ENCODE results near the gene TSPAN18. TPM values are rescaled to one million over a fixed set of nuclear protein-coding genes. Genes with fewer than 3 reads are reported as not detected.

The TSPAN18 gene
- total and polyA plus RNA-seq, 8 donors: 0.69 to 2.7 (median 1.5) TPM

DNA sequence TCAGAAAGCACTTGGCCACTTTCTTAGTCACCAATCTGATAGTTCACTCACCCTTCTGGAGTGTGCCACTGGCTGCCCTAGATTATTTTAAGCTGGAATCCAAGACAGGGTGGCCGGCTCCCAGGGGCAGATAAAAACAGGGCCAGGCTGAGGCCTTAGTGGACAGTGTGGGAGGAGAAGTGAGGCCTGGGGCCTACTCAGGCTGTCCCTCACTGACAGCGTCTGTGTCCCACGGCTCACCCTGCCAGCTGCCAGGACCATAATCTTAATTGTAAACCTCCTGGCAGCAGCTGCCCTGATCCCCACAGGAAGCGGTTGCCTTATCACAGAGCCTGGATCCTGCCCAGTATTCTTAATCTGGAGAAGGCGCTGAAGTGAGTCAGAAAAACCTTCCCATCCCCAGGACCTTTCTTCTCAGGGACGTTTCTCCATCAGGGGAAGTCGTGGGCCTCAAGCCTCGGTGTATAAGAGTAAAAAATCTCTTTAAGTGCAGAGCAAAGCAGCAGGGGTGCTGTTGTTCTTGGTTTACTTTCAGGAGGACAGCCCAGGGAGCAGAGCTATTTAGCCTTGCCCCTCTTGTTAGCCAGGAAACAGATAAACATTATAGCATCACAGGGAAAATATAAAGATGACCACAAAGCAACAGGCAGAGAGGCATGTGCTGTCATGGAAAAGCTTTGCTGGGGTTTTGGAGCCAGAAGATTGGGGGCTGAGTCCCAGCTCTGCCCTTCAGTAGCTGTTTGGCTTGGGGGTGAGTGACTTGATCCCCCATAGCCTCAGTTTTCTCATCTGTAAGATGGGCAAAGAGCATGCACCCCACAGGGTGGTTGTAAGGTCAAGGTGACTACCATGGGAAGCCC, 39.6 kb downstream of the TSPAN18 start:
- Histone ChIP-seq H3K9me3 (no peaks in the 10 kb centered on the region), H3K4me3 (no peak overlapping the region), H3K4me1 (no peaks in the 10 kb centered on the region), H3K27ac (no peak overlapping the region), H3K27me3 (no peaks in the 10 kb centered on the region), H3K36me3 (no peaks in the 10 kb centered on the region)
- TF ChIP-seq, protein P1, sequence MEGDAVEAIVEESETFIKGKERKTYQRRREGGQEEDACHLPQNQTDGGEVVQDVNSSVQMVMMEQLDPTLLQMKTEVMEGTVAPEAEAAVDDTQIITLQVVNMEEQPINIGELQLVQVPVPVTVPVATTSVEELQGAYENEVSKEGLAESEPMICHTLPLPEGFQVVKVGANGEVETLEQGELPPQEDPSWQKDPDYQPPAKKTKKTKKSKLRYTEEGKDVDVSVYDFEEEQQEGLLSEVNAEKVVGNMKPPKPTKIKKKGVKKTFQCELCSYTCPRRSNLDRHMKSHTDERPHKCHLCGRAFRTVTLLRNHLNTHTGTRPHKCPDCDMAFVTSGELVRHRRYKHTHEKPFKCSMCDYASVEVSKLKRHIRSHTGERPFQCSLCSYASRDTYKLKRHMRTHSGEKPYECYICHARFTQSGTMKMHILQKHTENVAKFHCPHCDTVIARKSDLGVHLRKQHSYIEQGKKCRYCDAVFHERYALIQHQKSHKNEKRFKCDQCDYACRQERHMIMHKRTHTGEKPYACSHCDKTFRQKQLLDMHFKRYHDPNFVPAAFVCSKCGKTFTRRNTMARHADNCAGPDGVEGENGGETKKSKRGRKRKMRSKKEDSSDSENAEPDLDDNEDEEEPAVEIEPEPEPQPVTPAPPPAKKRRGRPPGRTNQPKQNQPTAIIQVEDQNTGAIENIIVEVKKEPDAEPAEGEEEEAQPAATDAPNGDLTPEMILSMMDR (IDR thresholded peaks at IDR 0.05): no peak
- DNase-seq (peak in 4 of 6 donors; percentile 29 to 62 (median 54)), FAIRE-seq (no peak), ATAC-seq (peak; percentile 80 to 91 (median 84))
- intact Hi-C loops (cut with DNase I): no loop called here
- WGBS, 2 donors: 15 to 21% methylated on average over 8 of the region's 8 CpGs

- ATAC-seq (no peak), DNase-seq (peak in 1 of 6 donors; percentile 4), FAIRE-seq (no peak)
- no peaks in the 10 kb centered on the region for H3K27me3 ChIP-seq
- H3K4me3 ChIP-seq: no peak overlapping the region
- intact Hi-C loops (cut with DNase I): no loop called here
- no peaks in the 10 kb centered on the region for H3K4me1 ChIP-seq
- TF ChIP-seq, protein P1 (IDR thresholded peaks at IDR 0.05): no peak
- no peaks in the 10 kb centered on the region for H3K36me3 ChIP-seq
- H3K9me3 ChIP-seq: no peaks in the 10 kb centered on the region
- no peak overlapping the region for H3K27ac ChIP-seq
These were observed 40.2 kb downstream of the TSPAN18 start for GRCh38 chr11:44766972-44767278.

DNA sequence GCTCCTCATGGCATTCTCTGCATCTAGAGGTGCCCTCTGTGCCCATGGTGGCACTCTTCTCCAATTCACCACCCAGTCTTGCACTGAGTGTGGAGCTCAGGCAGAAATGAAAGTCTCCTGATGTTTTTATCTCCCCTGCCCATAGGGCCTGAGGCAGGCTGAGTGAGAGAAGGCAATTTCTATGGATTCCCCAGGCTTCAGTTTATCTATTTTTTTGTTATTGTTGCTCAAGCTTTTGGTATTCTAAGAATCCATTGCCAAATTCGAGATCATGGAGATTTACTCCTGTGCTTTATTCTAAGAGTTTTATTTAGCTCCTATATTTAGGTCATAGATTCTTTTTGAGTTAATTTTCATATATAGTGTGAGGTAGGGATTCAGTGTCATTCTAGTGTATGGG, 40.7 kb downstream of the TSPAN18 start:
- intact Hi-C loops (cut with DNase I): no loop called here
- 68 to 76% methylated on average over 1 of the region's 1 CpG for WGBS, 2 donors
- no peak overlapping the region for H3K27ac ChIP-seq
- no peak for ATAC-seq
- FAIRE-seq: no peak
- DNase-seq: no peak
- no peaks in the 10 kb centered on the region for H3K36me3 ChIP-seq
- no peaks in the 10 kb centered on the region for H3K4me1 ChIP-seq
- H3K9me3 ChIP-seq: no peaks in the 10 kb centered on the region
- TF ChIP-seq, protein P1 (IDR thresholded peaks at IDR 0.05): no peak
- no peaks in the 10 kb centered on the region for H3K27me3 ChIP-seq
- H3K4me3 ChIP-seq: no peak overlapping the region

DNA sequence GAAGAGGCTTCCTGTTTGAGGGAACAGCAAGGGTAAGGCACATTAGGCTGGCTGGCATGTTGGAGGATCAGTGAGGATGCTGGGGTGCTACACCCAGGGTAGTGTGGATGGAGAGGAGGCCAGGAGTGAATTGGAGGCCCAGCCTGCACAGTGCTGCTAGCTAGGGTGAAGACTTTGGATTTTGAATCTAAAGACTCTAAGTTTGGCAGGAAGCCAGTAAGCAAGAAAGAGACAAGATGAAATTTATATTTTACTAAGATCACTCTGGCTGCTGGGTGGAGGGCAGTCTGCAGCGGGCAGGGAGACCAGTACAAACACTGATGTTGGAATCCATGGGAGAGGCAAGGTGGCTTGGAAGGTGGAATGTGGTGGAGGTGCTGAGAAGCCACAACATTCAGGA, 43.6 kb downstream of the TSPAN18 start:
- WGBS, 2 donors: 92 to 100% methylated on average over 1 of the region's 1 CpG
- TF ChIP-seq, protein P1 (IDR thresholded peaks at IDR 0.05): no peak
- Histone ChIP-seq H3K4me3 (no peak overlapping the region), H3K4me1 (no peaks in the 10 kb centered on the region), H3K27ac (no peak overlapping the region), H3K27me3 (no peaks in the 10 kb centered on the region), H3K36me3 (no peaks in the 10 kb centered on the region), H3K9me3 (no peaks in the 10 kb centered on the region)
- intact Hi-C loops (cut with DNase I): no loop called here
- DNase-seq (peak in 1 of 6 donors; percentile 1), FAIRE-seq (no peak), ATAC-seq (no peak)

GRCh38 chr11:44771252-44771734, 44.5 kb downstream of the TSPAN18 start:
- TF ChIP-seq, protein P1 (IDR thresholded peaks at IDR 0.05): no peak
- no peaks in the 10 kb centered on the region for H3K27me3 ChIP-seq
- no peak overlapping the region for H3K27ac ChIP-seq
- no peaks in the 10 kb centered on the region for H3K36me3 ChIP-seq
- intact Hi-C loops (cut with DNase I): no loop called here
- no peaks in the 10 kb centered on the region for H3K9me3 ChIP-seq
- H3K4me3 ChIP-seq: no peak overlapping the region
- no peaks in the 10 kb centered on the region for H3K4me1 ChIP-seq
- DNase-seq: no peak
- ATAC-seq: no peak
- FAIRE-seq: no peak

All from pancreas (tissue), 10 donors.